ENCODE results near the gene RSBN1.

DNA sequence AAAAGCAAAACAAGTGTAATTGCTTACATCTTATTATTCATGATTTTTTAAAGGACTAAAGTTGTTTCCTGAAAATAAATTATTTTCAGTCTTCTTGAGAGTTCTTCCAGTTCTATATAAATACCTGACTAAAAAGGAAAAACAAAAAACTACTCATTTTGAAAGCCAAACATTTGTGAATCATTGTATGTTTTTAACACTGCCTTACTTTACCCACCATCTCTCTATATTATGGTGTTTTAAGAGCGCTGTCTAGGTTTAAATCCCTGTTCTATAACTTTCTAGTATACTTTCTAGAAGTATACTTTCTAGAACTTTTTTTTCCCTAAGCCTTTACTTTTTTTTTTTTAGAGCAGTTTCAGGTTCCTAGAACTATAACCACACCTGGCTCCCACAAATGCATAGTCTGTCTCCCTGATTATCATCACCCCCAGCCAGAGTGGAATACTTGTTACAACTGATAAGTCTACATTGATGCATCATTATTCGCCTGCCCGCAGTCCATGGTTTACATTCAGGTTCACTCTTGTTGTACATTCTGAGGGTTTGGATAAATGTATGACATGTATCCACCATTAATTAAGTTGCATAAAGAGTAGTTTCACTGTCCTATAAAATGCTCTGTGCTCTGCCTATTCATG, 9.8 kb downstream of the RSBN1 start:
- TF ChIP-seq, protein P1, sequence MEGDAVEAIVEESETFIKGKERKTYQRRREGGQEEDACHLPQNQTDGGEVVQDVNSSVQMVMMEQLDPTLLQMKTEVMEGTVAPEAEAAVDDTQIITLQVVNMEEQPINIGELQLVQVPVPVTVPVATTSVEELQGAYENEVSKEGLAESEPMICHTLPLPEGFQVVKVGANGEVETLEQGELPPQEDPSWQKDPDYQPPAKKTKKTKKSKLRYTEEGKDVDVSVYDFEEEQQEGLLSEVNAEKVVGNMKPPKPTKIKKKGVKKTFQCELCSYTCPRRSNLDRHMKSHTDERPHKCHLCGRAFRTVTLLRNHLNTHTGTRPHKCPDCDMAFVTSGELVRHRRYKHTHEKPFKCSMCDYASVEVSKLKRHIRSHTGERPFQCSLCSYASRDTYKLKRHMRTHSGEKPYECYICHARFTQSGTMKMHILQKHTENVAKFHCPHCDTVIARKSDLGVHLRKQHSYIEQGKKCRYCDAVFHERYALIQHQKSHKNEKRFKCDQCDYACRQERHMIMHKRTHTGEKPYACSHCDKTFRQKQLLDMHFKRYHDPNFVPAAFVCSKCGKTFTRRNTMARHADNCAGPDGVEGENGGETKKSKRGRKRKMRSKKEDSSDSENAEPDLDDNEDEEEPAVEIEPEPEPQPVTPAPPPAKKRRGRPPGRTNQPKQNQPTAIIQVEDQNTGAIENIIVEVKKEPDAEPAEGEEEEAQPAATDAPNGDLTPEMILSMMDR (IDR thresholded peaks at IDR 0.05; ENCODE audit: poor library complexity) = no peak
- TF ChIP-seq EZH2 (IDR thresholded peaks at IDR 0.05; ENCODE audit: borderline replicate concordance) (no peak), EZH2phosphoT487 (IDR thresholded peaks at IDR 0.05; ENCODE audit: low read depth, severe bottlenecking, unreplicated experiment) (no peak)

Measured in hepatocyte (in vitro differentiated cells).